ENCODE results near the gene CLASP2.

Gene CLASP2

DNA sequence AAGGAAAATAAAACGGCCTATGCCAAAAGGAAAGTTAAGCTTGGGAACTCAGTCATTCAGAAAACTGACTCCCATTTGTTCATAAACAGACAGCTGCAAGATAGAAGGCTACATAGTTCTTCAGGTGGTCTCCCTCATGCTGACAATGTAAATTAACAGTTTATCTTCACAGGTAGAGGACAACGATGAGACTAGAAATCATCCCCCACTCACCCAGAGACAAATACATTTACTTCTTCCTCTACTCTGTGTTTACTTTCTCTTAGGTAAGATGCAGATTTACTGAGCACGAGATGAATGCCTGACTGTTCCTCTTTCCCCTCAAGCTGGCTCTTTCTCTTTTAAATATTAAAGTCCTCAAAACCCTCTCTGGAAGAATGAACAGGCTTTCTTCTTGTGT is 160.2 kb downstream of the CLASP2 start:
- no peak for DNase-seq (ENCODE audit: extremely low read depth, low read depth)
- TF ChIP-seq, protein P1, sequence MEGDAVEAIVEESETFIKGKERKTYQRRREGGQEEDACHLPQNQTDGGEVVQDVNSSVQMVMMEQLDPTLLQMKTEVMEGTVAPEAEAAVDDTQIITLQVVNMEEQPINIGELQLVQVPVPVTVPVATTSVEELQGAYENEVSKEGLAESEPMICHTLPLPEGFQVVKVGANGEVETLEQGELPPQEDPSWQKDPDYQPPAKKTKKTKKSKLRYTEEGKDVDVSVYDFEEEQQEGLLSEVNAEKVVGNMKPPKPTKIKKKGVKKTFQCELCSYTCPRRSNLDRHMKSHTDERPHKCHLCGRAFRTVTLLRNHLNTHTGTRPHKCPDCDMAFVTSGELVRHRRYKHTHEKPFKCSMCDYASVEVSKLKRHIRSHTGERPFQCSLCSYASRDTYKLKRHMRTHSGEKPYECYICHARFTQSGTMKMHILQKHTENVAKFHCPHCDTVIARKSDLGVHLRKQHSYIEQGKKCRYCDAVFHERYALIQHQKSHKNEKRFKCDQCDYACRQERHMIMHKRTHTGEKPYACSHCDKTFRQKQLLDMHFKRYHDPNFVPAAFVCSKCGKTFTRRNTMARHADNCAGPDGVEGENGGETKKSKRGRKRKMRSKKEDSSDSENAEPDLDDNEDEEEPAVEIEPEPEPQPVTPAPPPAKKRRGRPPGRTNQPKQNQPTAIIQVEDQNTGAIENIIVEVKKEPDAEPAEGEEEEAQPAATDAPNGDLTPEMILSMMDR (IDR thresholded peaks at IDR 0.05; ENCODE audit: low read depth, low read length): no peak

DNA sequence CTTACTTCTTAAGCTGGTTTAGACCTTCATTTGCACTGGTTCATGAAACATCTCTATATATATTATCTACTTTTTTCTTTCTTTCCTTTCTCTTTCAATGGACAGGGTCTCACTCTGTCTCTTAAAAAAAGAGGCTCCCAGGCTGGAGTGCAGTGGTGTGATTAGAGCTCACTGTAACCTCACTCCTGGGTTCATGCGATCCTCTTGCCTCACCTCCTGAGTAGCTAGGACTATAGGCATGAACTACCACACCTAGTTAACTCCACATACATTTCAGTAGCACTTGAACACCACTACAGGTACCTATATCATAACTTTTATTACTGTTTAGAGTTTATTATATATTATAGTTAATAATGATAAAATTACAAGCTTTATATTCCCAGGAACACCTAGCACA is 160.8 kb downstream of the CLASP2 start:
- DNase-seq (ENCODE audit: extremely low read depth, low read depth): no peak
- TF ChIP-seq, protein P1 (IDR thresholded peaks at IDR 0.05; ENCODE audit: low read depth, low read length): no peak

DNA sequence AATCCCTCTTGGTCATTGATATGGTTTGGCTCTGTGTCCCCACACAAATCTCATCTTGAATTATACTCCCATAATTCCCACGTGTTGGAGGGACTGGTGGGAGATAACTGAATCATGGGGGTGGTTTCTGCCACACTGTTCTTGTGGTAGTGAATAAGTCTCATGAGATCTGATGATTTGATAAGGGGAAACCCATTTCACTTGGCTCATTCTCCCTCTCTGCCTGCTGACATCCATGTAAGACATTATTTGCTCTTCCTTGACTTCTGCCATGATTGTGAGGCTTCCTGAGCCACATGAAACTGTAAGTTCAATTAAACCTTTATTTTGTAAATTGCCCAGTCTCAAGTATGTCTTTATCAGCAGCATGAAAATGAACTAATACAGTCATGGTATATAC is 171.0 kb downstream of the CLASP2 start:
- TF ChIP-seq, protein P1 (IDR thresholded peaks at IDR 0.05; ENCODE audit: low read depth, low read length): no peak
- DNase-seq (ENCODE audit: extremely low read depth, low read depth): no peak

DNA sequence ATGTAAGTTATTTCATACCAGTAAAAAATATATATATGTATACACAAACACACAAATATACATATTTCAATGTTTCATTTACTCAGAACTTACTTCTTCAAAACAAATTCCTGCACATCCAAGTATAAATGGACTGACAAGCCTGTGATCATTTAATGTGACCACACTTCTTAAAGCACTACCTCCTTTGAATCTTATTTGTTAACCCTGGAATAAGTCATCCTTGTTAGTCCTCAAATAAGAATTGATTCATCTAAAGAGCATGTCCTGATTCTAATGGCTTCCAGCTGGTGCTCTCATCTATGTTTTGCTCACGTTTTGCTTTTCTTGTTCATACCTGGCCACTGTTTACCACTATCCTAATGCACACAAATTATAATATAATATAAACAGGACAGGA is 173.9 kb downstream of the CLASP2 start:
- no peak for DNase-seq (ENCODE audit: extremely low read depth, low read depth)
- TF ChIP-seq, protein P1 (IDR thresholded peaks at IDR 0.05; ENCODE audit: low read depth, low read length): no peak

DNA sequence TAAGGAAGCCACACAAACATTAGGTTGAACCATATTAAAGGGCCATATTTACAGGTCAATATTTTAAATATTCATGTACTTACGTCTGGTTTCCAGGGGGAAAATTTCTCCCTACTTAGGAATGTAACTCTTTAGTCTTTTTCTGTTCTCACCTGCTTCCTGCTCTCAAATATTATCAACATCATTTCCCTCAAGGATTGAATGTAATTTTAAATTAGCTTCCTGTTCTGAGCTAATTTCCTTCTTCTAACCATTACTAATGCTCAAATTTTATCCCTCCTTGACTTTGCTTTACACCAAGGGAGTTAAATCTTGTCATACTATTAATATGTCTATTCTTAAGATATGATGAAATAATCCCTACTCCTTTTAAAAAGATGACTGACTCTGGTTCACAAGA is 174.5 kb downstream of the CLASP2 start:
- TF ChIP-seq, protein P1 (IDR thresholded peaks at IDR 0.05; ENCODE audit: low read depth, low read length): no peak

DNA sequence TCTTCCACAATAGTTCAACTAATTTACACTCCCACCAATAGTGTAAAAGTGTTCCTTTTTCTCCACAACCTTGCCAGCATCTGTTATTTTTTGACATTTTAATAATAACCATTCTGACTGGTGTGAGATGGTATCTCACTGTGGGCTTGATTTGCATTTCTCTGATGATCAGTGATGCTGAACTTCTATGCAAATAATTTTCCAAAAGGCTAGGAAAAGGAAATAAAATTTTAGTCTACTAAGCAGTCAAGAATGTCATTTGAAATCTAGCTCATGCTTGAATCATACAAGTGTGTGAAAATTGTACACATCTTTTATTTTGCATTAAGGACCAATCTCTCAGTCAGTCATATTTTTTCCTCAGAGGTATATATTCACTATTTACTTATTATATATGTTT is 176.1 kb downstream of the CLASP2 start:
- TF ChIP-seq, protein P1 (IDR thresholded peaks at IDR 0.05; ENCODE audit: low read depth, low read length): no peak
- no peak for DNase-seq (ENCODE audit: extremely low read depth, low read depth)

More for the DNA sequence above, 174.5 kb downstream of the CLASP2 start:
- no peak for DNase-seq (ENCODE audit: extremely low read depth, low read depth)

DNA sequence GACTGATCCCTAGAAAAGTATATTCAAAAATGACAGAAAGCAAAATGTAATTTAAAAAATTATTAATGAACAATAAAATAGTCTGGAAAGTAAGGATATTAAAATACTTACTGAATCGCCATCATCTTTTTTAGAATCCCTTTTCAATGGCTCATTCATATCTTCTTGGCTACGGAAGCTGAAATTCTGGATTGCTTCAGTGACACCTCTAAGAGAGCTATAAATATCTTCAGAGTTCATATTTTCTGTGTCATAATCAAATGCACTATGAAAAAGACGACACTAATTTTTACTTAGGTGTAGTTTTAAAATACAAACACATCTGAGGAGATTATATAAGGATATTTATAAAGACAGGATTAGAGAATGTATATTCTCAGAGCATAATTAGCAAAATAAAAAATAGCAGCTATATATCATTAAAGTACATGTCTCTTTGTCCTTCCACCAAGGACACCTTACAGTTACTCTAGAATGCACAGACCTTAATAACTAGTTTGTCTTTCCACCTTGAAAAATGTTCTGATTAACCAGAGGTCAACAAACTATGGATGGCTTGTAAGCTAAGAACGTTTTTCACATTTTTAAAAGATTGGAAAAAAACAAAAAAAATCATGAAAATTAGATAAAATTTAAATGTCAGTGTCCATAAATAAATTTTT is 179.2 kb downstream of the CLASP2 start:
- no peak for DNase-seq (ENCODE audit: extremely low read depth, low read depth)
- TF ChIP-seq, protein P1 (IDR thresholded peaks at IDR 0.05; ENCODE audit: low read depth, low read length): no peak

All from AG09319 (cell line).